Measurements from ENCODE around the gene CDH13.

Gene CDH13

DNA sequence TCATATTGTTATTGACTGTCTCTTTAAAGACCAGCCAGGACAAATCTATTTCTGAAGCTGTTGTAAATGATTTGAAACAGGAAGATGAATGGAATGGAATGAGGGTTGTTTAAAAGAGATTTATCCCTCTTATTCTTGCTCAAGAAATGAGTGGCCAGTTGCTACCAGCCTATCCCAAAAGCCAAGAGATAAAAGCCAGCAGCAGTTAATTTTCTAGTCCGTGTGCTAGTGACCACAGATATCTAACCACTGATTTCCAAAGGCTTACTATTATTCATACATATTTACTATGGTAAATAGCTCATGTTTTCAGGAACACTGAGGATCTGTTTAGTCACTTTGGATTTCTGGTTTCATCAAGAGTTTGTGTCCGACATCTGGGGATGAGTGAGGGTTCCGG lies 105.7 kb downstream of the CDH13 start:
- Histone ChIP-seq H3K36me3 (replicated peaks; ENCODE audit: low read depth, low read length) (no peaks in the 10 kb centered on the region), H3K4me2 (ENCODE audit: low read length) (no peak overlapping the region), H4K20me1 (ENCODE audit: insufficient read depth, low read length) (no peaks in the 10 kb centered on the region), H3K4me3 (ENCODE audit: low read length) (no peak overlapping the region), H3K9ac (ENCODE audit: low read length) (no peak overlapping the region), H3K27ac (ENCODE audit: low read length) (no peak overlapping the region), H3K79me2 (ENCODE audit: low read length) (no peaks in the 10 kb centered on the region), H3K27me3 (ENCODE audit: low read depth, low read length) (peaks cover 20% of the 10 kb centered on the region; the same call in 1 of the 2 replicates), H3K4me1 (ENCODE audit: low read length) (0 out of 2 replicates have a peak, but pooled peaks cover 4% of the 10 kb centered on the region), H3K9me3 (ENCODE audit: insufficient read depth, low read length) (peaks cover 6% of the 10 kb centered on the region; the same call in 1 of the 2 replicates), H2AFZ (ENCODE audit: low read depth, low read length) (no peak overlapping the region)
- TF ChIP-seq EZH2phosphoT487 (IDR thresholded peaks at IDR 0.05; ENCODE audit: low read depth): no peak
- TF ChIP-seq CTCF (IDR thresholded peaks at IDR 0.05; ENCODE audit: low read depth, low read length): no peak

DNA sequence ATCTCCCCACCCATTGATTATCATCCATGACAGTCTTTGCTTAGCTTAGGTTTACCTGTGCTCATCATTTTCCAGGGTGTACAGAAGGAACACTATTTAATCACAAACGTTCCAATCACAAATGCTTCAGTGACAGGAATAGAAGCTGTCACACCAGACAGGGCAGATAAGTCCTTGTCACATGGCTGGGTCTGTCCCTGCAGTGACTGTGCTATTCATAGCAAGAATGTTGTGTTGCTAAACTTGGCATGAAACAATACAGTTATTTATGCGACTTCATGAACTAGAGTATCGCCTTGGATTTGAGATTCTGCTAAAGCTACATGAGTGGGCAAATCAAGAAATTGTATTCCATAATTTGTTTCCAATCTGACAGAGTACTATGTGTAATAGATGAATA lies 108.4 kb downstream of the CDH13 start:
- Histone ChIP-seq H3K79me2 (ENCODE audit: low read length) (no peaks in the 10 kb centered on the region), H3K27me3 (ENCODE audit: low read depth, low read length) (peaks cover 21% of the 10 kb centered on the region), H4K20me1 (ENCODE audit: insufficient read depth, low read length) (no peaks in the 10 kb centered on the region), H3K9me3 (ENCODE audit: insufficient read depth, low read length) (peaks cover under 1% of the 10 kb centered on the region; the same call in 1 of the 2 replicates), H3K9ac (ENCODE audit: low read length) (no peak overlapping the region), H2AFZ (ENCODE audit: low read depth, low read length) (no peak overlapping the region), H3K36me3 (replicated peaks; ENCODE audit: low read depth, low read length) (no peaks in the 10 kb centered on the region), H3K4me2 (ENCODE audit: low read length) (no peak overlapping the region), H3K27ac (ENCODE audit: low read length) (no peak overlapping the region), H3K4me1 (ENCODE audit: low read length) (no peaks in the 10 kb centered on the region), H3K4me3 (ENCODE audit: low read length) (no peak overlapping the region)
- no peak for TF ChIP-seq CTCF (IDR thresholded peaks at IDR 0.05; ENCODE audit: low read depth, low read length)
- no peak for TF ChIP-seq EZH2phosphoT487 (IDR thresholded peaks at IDR 0.05; ENCODE audit: low read depth)

DNA sequence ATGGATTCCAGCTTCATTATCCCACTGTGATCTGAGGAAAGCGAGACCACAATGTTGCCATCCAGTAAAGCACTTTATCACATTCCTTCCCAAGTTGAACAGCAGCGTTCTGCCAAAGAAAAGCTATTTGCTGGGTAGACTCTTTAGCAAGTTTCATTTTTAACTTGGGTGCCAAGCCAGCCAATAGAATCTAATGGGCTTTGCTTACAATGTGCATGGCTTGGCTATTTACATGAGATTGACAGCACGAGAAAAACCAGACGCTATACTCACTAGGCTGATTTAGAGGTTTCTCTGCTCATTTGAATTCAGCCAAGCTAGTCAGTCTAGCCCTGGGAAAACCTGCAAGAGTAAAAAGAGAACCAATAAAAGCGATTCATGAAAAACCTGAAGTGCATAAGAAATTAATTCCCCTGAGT lies 108.9 kb downstream of the CDH13 start:
- no peaks in the 10 kb centered on the region for H3K9me3 ChIP-seq (ENCODE audit: insufficient read depth, low read length)
- H3K9ac ChIP-seq (ENCODE audit: low read length): no peak overlapping the region
- no peaks in the 10 kb centered on the region for H3K36me3 ChIP-seq (replicated peaks; ENCODE audit: low read depth, low read length)
- H3K27ac ChIP-seq (ENCODE audit: low read length): no peak overlapping the region
- no peak overlapping the region for H3K4me3 ChIP-seq (ENCODE audit: low read length)
- no peaks in the 10 kb centered on the region for H3K79me2 ChIP-seq (ENCODE audit: low read length)
- no peaks in the 10 kb centered on the region for H3K4me1 ChIP-seq (ENCODE audit: low read length)
- no peak overlapping the region for H2AFZ ChIP-seq (ENCODE audit: low read depth, low read length)
- TF ChIP-seq CTCF (IDR thresholded peaks at IDR 0.05; ENCODE audit: low read depth, low read length) (no peak), EZH2phosphoT487 (IDR thresholded peaks at IDR 0.05; ENCODE audit: low read depth) (no peak)
- peaks cover 19% of the 10 kb centered on the region for H3K27me3 ChIP-seq (ENCODE audit: low read depth, low read length)
- H3K4me2 ChIP-seq (ENCODE audit: low read length): no peak overlapping the region
- no peaks in the 10 kb centered on the region for H4K20me1 ChIP-seq (ENCODE audit: insufficient read depth, low read length)

- Histone ChIP-seq H3K9me3 (ENCODE audit: insufficient read depth, low read length) (no peaks in the 10 kb centered on the region), H2AFZ (ENCODE audit: low read depth, low read length) (no peak overlapping the region), H3K36me3 (replicated peaks; ENCODE audit: low read depth, low read length) (no peaks in the 10 kb centered on the region), H3K4me2 (ENCODE audit: low read length) (no peak overlapping the region), H3K4me1 (ENCODE audit: low read length) (no peaks in the 10 kb centered on the region), H3K9ac (ENCODE audit: low read length) (no peak overlapping the region), H3K4me3 (ENCODE audit: low read length) (no peak overlapping the region), H3K27me3 (ENCODE audit: low read depth, low read length) (peaks cover 19% of the 10 kb centered on the region), H3K79me2 (ENCODE audit: low read length) (no peaks in the 10 kb centered on the region), H4K20me1 (ENCODE audit: insufficient read depth, low read length) (no peaks in the 10 kb centered on the region), H3K27ac (ENCODE audit: low read length) (no peak overlapping the region)
- no peak for TF ChIP-seq EZH2phosphoT487 (IDR thresholded peaks at IDR 0.05; ENCODE audit: low read depth)
- no peak for TF ChIP-seq CTCF (IDR thresholded peaks at IDR 0.05; ENCODE audit: low read depth, low read length)
These were observed 109.5 kb downstream of the CDH13 start for GRCh38 chr16:82736224-82736623.

All from OCI-LY3 (cell line).